ENCODE data around the gene SLC35G3.
"Not testable (repeated sequence)": the region's sequence is repeated elsewhere in the genome, so short reads cannot be mapped to it uniquely, and the experiment has no call there.

- TF ChIP-seq, protein P1, sequence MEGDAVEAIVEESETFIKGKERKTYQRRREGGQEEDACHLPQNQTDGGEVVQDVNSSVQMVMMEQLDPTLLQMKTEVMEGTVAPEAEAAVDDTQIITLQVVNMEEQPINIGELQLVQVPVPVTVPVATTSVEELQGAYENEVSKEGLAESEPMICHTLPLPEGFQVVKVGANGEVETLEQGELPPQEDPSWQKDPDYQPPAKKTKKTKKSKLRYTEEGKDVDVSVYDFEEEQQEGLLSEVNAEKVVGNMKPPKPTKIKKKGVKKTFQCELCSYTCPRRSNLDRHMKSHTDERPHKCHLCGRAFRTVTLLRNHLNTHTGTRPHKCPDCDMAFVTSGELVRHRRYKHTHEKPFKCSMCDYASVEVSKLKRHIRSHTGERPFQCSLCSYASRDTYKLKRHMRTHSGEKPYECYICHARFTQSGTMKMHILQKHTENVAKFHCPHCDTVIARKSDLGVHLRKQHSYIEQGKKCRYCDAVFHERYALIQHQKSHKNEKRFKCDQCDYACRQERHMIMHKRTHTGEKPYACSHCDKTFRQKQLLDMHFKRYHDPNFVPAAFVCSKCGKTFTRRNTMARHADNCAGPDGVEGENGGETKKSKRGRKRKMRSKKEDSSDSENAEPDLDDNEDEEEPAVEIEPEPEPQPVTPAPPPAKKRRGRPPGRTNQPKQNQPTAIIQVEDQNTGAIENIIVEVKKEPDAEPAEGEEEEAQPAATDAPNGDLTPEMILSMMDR (IDR thresholded peaks at IDR 0.05; ENCODE audit: low read depth, low read length), result not testable (repeated sequence)
- not testable (repeated sequence) for TF ChIP-seq EZH2phosphoT487 (IDR thresholded peaks at IDR 0.05; ENCODE audit: low read depth)
Observed at GRCh38 chr17:35194001-35194400, at the start of gene SLC35G3.
